Stomach (tissue), 4 donors: ENCODE measurements around the gene ADCY7.

ENCODE experiments used
- EP300 ChIP-seq: sonication (generic); formaldehyde crosslinking; IDR thresholded peaks from one replicate; pipeline ENCODE4 v1.6.1; 2017; ENCODE audit warnings: antibody characterized with exemption
- POLR2A ChIP-seq, 4 donors: fragments of 450-650 bp; IDR thresholded peaks; one replicate each; pipeline ENCODE4 v1.6.1; 2016; ENCODE audit warnings: antibody characterized with exemption in 4 of 4, control low read depth in 2 of 4, mild to moderate bottlenecking in 1 of 4, moderate library complexity in 1 of 4
- TF ChIP-seq, protein P1 (sequence below), 7 experiments: fragments of 450-650 bp in 4 of 7; fragments of 200-600 bp in 3 of 7; sonication (generic) in 3 of 7; IDR thresholded peaks; one replicate each; pipeline ENCODE4 v1.5.1; 2016 to 2019; ENCODE audit warnings: antibody characterized with exemption in 7 of 7, control low read depth in 2 of 7, mild to moderate bottlenecking in 1 of 7

DNA sequence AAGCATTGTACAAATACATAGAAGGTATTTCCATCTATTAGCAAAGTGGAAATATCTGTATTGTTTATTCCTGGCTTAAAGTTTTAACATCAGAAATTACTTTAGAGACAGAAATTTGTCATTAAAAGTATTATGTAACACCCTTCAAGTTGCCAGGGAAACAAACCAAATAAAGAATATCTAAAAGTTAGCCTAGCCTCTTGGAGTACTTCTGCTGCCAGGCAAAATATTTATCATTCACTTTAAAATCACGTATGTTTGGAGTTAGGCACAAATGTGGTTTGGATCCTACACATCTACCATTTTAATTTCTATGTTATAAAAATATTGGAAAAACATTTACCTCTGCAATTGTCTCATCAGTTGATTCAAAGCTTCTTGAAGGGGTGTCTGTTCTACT is 87.7 kb downstream of the ADCY7 start:
- TF ChIP-seq, protein P1, sequence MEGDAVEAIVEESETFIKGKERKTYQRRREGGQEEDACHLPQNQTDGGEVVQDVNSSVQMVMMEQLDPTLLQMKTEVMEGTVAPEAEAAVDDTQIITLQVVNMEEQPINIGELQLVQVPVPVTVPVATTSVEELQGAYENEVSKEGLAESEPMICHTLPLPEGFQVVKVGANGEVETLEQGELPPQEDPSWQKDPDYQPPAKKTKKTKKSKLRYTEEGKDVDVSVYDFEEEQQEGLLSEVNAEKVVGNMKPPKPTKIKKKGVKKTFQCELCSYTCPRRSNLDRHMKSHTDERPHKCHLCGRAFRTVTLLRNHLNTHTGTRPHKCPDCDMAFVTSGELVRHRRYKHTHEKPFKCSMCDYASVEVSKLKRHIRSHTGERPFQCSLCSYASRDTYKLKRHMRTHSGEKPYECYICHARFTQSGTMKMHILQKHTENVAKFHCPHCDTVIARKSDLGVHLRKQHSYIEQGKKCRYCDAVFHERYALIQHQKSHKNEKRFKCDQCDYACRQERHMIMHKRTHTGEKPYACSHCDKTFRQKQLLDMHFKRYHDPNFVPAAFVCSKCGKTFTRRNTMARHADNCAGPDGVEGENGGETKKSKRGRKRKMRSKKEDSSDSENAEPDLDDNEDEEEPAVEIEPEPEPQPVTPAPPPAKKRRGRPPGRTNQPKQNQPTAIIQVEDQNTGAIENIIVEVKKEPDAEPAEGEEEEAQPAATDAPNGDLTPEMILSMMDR (IDR thresholded peaks at IDR 0.05) = no peak
- TF ChIP-seq EP300 (no peak), POLR2A (IDR thresholded peaks at IDR 0.05) (no peak)
